UCSD-AML1 (cell line): ENCODE measurements around the gene PITPNB.
A peak's percentile ranks its signal among the peaks of the same experiment; 100 is the strongest.

Experiments
- DNase-seq: peaks from one replicate; lab custom pipeline; 2025; ENCODE audit not compliant: unreplicated experiment; lab: John Stamatoyannopoulos, UW

The PITPNB gene

DNA sequence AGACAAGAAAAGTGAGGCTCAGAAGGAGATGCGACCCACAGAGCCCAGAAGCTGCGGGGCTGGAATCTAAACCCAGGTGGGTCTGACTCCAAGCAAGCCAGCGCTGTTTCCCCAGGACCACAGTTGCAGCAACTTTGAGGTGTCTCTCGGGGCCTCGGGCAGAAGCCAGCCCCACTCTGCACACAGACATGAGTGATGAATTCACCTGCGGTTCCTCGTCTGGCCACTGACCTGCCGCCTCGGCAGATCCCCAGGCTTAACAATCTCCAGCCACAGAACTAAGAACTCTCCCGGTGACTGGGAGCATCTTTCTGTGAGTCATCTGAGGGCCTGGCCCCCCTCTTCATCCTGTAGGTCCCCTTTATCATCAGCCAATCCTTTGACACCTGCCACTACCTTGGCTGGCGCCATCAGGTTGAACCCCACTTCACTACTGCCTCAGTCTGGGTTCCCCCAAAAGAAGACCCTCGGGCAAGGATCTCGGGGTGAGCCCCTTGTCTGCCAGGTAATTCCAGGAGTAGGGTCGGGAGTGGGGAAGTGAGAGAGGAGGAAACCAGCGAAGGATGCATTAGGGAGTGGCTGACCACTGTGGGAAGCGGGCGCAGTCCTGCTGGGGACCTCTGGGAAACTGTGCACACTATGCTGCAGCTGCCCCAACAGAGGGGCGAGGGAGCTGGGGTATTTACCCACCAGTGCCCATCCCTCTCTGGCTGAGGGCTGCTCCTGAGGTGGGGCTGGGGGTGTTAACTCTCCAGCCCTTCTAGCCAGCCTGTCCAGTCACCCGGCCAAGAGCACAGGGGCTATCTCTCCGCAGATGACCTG lies 84.5 kb downstream of the PITPNB start:
- no peak for DNase-seq

- no peak for DNase-seq
Measured at GRCh38 chr22:27833803-27834202, 85.3 kb downstream of the PITPNB start.

GRCh38 chr22:27832606-27833005 lies 86.5 kb downstream of the PITPNB start:
- no peak for DNase-seq

- no peak for DNase-seq
Measured at GRCh38 chr22:27829620-27830019, 89.4 kb downstream of the PITPNB start.

DNA sequence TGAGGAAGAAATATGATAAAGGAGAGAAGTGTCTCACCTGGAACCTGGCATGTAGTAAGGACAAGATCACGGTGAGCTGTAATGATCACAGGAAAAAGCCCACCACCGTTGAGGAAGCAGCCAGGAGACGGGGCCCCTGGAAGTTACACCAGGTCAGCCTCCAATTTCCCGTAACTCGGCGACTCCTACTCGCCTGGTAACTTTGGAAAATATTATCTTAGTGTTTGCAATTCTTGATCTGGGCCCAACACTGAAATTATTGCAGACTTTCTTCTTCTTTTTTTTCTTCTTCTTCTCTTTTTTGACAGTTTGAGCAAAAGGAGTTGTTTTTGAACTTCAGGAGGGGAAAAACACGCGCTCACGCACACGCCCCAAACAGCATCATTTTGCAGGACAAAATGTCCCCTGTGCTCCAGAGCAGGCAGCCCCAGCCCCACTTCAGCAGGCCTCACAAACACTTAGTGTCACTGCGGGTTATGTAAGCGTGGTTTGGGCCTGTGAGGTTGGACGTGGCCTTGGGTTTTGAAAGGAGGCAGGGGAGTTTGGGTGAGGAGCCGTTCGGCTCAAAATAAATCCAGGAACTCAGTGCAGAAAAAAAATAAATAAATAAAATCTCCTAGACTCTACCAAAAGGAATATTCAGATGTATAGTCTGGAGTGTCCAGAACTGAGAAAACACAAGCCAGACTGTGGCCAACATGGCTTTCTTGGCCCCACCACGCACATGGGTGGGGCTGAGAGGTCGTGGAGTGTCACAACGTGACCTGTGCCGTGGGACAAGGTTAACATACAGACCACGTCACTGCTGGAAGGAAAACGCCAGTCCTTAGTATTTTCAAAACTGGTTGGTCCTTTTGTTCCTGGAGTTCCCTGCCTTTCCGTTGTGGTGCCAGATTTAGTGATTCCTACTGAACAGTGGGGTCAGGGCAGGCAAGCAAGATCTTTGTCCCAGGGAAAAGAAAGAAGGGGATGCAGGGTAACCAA lies 91.2 kb downstream of the PITPNB start:
- DNase-seq = no peak

DNA sequence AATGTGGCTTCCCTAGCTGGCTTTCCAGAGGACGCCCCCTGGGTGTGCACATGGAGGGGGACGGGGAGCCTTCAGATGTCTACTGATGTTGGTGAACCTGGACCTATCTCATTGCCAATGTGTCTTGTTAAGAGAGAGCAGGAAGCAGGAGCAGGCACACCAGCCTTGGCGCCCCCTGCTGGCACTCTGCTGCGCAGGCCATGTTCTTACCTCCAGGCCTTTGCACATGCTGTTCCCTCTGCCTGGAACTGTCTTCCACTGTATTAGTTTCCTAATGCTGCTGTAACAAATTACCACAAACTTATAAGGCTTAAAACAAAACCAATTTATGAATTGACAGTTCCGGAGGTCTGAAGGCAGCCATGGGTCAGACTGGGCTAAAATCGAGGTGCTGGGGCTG lies 93.9 kb downstream of the PITPNB start:
- DNase-seq = peak; percentile 17

DNA sequence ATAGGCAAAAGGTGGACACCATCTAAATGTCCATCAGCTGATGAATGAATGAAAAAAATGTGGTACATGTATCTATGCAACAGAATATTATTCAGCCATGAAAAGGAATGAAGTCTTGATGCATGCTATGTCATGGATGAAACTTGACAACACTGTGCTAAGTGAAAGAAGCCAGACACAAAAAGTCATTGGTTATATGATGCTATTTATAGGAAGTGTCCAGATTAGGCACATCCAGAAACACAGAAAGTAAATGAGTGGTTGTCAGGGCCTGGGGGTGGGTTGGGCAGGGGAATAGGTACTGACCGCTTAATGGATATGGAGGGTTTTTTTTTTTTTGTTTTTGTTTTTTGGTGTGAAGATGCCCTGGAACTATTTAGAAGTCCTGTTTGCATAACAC lies 95.8 kb downstream of the PITPNB start:
- DNase-seq = no peak

DNA sequence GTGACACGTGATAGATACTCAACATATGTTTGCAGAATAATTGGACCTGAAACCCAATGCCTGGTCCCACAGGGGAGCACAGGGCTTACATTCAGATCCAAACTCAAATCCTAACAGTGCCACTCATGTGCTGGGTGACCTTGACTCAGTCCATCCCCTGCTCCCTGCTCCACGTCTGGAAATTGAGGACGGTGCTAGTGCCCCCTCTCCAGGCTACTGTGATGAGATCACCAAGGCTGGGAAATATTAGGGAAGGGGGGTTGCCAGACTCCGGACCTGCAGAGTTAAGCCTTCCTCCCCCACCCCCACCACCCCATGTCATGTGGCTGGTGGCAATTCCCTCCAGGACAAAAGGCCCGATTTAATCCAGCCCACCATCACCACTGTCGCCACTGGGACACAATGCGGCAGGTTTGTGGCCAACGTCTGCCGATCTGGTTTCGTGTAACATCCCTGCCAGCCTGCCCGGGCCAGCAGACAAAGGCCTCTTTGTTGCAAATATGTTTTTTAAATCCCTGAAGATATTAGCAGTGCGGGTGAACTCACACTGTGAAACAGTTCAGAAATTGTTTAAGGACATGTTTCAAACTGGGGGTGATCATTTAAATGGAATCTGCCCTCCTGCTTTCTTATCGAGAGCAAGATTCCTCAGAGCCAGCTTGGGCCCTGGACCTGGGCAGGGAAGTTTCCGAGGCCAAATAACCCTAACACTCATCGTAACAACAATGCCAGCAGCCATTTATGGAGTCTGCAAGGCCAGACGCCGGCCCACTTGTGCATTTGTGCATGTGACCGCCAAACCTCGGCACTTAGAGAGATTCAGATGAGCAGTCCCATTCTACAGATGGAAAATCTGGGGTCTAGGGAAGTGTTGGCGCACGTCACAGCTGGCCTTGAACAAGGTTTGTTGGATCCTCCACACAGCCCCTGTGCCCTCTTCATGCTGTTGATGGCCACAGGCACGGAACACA lies 97.9 kb downstream of the PITPNB start:
- no peak for DNase-seq

- no peak for DNase-seq
Measured at GRCh38 chr22:27816552-27816951, 102.5 kb downstream of the PITPNB start.

- DNase-seq = no peak
Measured at GRCh38 chr22:27815826-27816530, 103.1 kb downstream of the PITPNB start.

DNA sequence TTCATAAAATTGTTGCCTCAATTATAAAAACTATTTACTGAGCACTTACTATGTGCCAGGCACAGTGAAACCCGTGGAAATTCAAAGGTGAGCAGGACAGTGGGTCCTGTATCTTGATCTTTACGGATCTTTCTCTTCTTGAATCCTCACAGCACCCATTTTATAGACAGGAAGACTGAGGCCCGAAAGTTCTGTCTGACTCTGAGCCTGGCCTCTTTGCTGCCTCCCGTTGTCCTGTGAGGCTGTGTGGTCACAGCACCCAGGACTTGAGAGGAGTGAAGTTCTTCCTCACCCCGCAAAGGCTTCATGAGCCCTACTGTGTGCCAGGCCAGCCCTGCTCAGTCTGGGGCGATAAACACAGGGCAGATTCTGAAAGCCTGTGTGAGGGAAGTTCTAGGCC lies 104.1 kb downstream of the PITPNB start:
- no peak for DNase-seq

GRCh38 chr22:27811778-27812177 lies 107.3 kb downstream of the PITPNB start:
- no peak for DNase-seq

DNA sequence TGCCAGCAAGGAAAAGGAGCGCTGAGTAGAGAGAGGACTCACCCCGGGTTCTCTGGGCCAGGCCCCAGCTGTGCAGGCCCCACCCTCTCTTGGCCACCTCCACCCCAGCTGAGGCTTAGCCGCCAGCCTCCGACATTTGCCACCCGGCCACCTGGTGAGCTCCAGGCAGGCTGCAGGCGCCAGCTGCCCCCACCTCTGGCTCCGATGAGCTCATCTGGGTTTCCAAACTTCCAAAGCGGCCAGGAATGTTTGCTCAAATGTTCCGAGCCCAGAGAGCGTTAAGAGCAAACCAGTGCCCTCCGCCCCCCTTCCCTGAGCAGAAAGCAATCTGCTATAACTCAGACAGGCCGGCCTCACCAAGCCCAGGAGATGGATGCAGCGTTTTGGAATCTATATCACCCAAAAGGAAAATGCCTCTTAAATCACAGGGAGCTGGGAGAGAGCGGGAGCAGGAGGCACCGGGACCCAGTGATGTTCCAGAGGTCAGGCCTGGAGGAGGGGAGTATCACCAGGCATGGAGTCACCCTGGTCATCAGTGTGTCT lies 108.4 kb downstream of the PITPNB start:
- no peak for DNase-seq

DNA sequence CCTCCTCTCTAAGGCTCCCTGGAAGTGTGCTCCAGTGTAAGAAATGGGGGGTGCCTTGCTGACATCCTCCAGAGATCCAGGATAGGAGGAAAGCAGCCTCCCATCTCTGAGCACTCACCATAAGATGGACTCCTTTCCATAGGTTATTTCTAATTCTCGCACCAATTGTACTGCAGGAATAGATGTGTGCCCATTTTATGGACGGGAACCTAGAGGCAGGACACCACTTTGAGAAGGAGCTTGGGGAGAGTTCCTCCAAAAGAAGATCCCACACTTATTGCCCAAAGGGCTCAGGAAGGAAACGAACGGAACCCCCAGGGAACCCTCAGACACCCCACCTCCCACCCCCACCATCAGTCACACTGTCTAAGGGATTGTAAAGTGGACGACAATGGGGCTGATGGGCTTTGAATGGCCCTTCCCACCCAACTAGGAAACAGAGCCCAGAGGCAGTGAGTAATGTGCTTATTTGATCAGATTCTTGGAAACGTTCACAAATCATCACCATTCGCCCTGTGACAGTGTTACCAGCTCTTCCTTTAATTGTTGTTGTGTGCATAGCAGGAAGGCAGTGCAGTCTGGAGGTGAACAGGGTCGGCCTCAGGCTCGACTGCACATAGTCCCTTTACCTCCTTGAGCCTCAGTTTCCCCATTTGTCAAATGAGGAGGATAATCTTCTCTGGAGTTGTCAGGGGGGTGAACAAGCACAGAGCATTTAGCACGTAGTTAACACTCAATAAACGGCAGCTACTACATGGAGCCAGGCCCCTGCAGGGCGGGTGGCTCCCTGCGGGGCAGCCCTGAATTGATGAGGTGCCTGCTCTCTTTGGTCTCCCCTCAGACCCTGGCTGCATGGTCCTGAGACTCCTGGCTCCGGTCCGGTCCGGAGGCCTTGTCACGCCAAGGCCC lies 109.1 kb downstream of the PITPNB start:
- DNase-seq = no peak

DNA sequence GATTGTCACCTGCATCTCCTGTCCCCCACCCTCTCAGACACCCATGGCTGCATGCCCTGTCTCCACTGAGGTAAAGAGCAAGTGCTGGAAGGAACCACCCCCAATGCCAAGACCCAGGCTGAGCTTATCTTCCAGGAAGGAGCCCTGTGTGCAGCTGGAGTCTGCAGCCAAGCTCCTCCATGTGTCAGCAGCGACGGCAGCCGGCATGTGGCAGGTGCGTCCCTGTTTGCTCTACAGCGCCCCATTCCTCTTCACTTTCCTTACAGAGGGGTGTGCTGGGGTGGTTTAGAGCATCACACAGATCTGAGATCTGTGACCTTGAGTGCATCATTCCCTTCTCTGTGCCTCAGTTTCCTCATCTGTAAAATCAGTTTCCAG lies 109.8 kb downstream of the PITPNB start:
- DNase-seq = no peak

GRCh38 chr22:27808451-27809225 lies 110.4 kb downstream of the PITPNB start:
- DNase-seq = no peak

DNA sequence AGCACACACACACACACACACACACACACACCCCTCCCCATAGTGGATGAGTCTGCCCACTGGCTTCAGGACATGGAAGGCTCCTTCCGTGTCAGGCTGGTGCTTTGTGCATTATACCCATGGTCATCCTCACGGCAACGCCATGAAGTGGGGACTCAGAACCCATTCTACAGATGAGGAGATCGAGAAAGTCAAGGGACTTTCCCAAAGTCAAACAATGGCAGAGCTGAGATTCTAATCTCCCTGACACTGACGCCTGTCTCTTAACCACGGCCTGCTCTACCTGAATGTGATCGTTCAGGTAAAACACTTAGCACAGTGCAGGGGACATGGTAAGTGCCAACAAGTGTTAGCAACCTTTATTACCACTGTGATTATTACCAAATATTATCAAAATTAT lies 113.2 kb downstream of the PITPNB start:
- no peak for DNase-seq
